Colon (tissue), 2 donors: ENCODE results near the gene COL23A1.
"Not testable (repeated sequence)": the region's sequence is repeated elsewhere in the genome, so short reads cannot be mapped to it uniquely, and the experiment has no call there.

ENCODE experiments used
- FAIRE-seq: peaks from 2 replicates; lab custom pipeline; 2012; peaks lifted over from hg19 to GRCh38; lab: Jason Lieb, UNC
- donor health status: control.
- donor health status: control.

COL23A1 gene

GRCh38 chr5:178238711-178239592 lies 351.2 kb downstream of the COL23A1 start:
- no peak for FAIRE-seq

- FAIRE-seq: no peak
Observed at GRCh38 chr5:178238313-178238635, 351.9 kb downstream of the COL23A1 start.

- FAIRE-seq: no peak
Observed at GRCh38 chr5:178237431-178238312, 352.5 kb downstream of the COL23A1 start.

- FAIRE-seq: no peak
Observed at GRCh38 chr5:178236679-178237078, 353.5 kb downstream of the COL23A1 start.

GRCh38 chr5:178236126-178236525 lies 354.1 kb downstream of the COL23A1 start:
- no peak for FAIRE-seq

GRCh38 chr5:178235588-178235974 lies 354.6 kb downstream of the COL23A1 start:
- FAIRE-seq: no peak

- no peak for FAIRE-seq
Observed at GRCh38 chr5:178234750-178235587, 355.2 kb downstream of the COL23A1 start.

GRCh38 chr5:178234121-178234749 lies 356.0 kb downstream of the COL23A1 start:
- no peak for FAIRE-seq

GRCh38 chr5:178232920-178233429 lies 357.2 kb downstream of the COL23A1 start:
- no peak for FAIRE-seq

GRCh38 chr5:178232124-178232919 lies 357.9 kb downstream of the COL23A1 start, which contains the start of gene PHYKPL:
Gene PHYKPL, minus strand, starts transcription at chr5:178232802. Its CDS starts 252 bp downstream, at chr5:178232550.
- FAIRE-seq: no peak

- no peak for FAIRE-seq
Observed at GRCh38 chr5:178231539-178232123, 358.6 kb downstream of the COL23A1 start.

GRCh38 chr5:178230879-178231538 lies 359.2 kb downstream of the COL23A1 start:
- no peak for FAIRE-seq

GRCh38 chr5:178229861-178230260 lies 360.3 kb downstream of the COL23A1 start:
- FAIRE-seq: no peak

- not testable (repeated sequence) for FAIRE-seq
Observed at GRCh38 chr5:178229111-178229510, 361.1 kb downstream of the COL23A1 start.

GRCh38 chr5:178228609-178229008 lies 361.6 kb downstream of the COL23A1 start:
- no peak for FAIRE-seq

GRCh38 chr5:178227929-178228328 lies 362.3 kb downstream of the COL23A1 start:
- FAIRE-seq: no peak

- FAIRE-seq: no peak
Observed at GRCh38 chr5:178227138-178227659, 363.0 kb downstream of the COL23A1 start.

GRCh38 chr5:178225174-178225573 lies 365.0 kb downstream of the COL23A1 start:
- no peak for FAIRE-seq

- no peak for FAIRE-seq
Observed at GRCh38 chr5:178224403-178224802, 365.8 kb downstream of the COL23A1 start.
